GM19463 (cell line): Measurements from ENCODE around the gene AK2.
"Not testable (repeated sequence)": the region's sequence is repeated elsewhere in the genome, so short reads cannot be mapped to it uniquely, and the experiment has no call there.

Experiments
- ATAC-seq: cut with Tn5 transposase; IDR thresholded peaks from one replicate; pipeline ENCODE4 v1.9.1; 2021; ENCODE audit warnings: mild to moderate bottlenecking, moderate library complexity; ENCODE audit not compliant: unreplicated experiment

AK2 gene

GRCh38 chr1:33036526-33037503, at the start of gene AK2:
AK2 (minus strand) TSS chr1:33036883; CDS start chr1:33036828, 55 bp downstream.
- ATAC-seq: peak; percentile 99

- ATAC-seq: no peak
These were observed 49.7 kb upstream of the AK2 start for GRCh38 chr1:33086384-33086850.

GRCh38 chr1:33085332-33085731, 48.6 kb upstream of the AK2 start:
- no peak for ATAC-seq

- ATAC-seq: no peak
These were observed 46.0 kb upstream of the AK2 start for GRCh38 chr1:33082575-33083108.

- ATAC-seq: no peak
These were observed 45.0 kb upstream of the AK2 start for GRCh38 chr1:33081554-33082305.

GRCh38 chr1:33080885-33081553, 44.3 kb upstream of the AK2 start, which contains the start of gene AZIN2:
AZIN2 (plus strand) TSS chr1:33081153; CDS start chr1:33082250, 1,097 bp downstream.
- ATAC-seq: peak; percentile 99

GRCh38 chr1:33080373-33080772, 43.7 kb upstream of the AK2 start:
- ATAC-seq: no peak

GRCh38 chr1:33078030-33078591, 41.4 kb upstream of the AK2 start:
- ATAC-seq: no peak

- no peak for ATAC-seq
These were observed 37.7 kb upstream of the AK2 start for GRCh38 chr1:33074193-33074945.

GRCh38 chr1:33072707-33073106, 36.0 kb upstream of the AK2 start:
- no peak for ATAC-seq

- no peak for ATAC-seq
These were observed 33.9 kb upstream of the AK2 start for GRCh38 chr1:33070628-33071027.

GRCh38 chr1:33068108-33068507, 31.4 kb upstream of the AK2 start:
- not testable (repeated sequence) for ATAC-seq

- not testable (repeated sequence) for ATAC-seq
These were observed 29.8 kb upstream of the AK2 start for GRCh38 chr1:33066477-33066876.

- ATAC-seq: no peak
These were observed 28.6 kb upstream of the AK2 start for GRCh38 chr1:33065301-33065700.

GRCh38 chr1:33064284-33064683, 27.6 kb upstream of the AK2 start:
- not testable (repeated sequence) for ATAC-seq

- ATAC-seq: no peak
These were observed 25.2 kb upstream of the AK2 start for GRCh38 chr1:33061834-33062233.

GRCh38 chr1:33060579-33061083, 23.9 kb upstream of the AK2 start:
- no peak for ATAC-seq

- no peak for ATAC-seq
These were observed 20.4 kb upstream of the AK2 start for GRCh38 chr1:33057095-33057494.

- ATAC-seq: no peak
These were observed 19.7 kb upstream of the AK2 start for GRCh38 chr1:33056426-33056825.
